Type B pancreatic cell (in vitro differentiated cells): ENCODE results near the gene SYPL2. TPM values are rescaled to one million over a fixed set of nuclear protein-coding genes. Genes with fewer than 3 reads are reported as not detected.

Source experiments
- DNase-seq: peaks from one replicate; pipeline ENCODE4 v3.0.0; 2021; ENCODE audit warnings: mixed read lengths; ENCODE audit not compliant: unreplicated experiment; ENCODE audit errors: extremely low spot score
- H3K27ac Mint-ChIP-seq: 2 replicates; pipeline ENCODE4 v1.8.0; 2021; ENCODE audit warnings: mild to moderate bottlenecking, mixed read lengths
- H3K27me3 Mint-ChIP-seq: 2 replicates; pipeline ENCODE4 v1.8.0; 2021; ENCODE audit warnings: mixed read lengths
- H3K36me3 Mint-ChIP-seq: 2 replicates; pipeline ENCODE4 v1.8.0; 2021; ENCODE audit warnings: mixed read lengths
- H3K4me1 Mint-ChIP-seq: one replicate; pipeline ENCODE4 v1.8.0; 2021; ENCODE audit warnings: mixed read lengths; ENCODE audit not compliant: unreplicated experiment
- H3K4me3 Mint-ChIP-seq: 2 replicates; pipeline ENCODE4 v1.8.0; 2021; ENCODE audit warnings: mild to moderate bottlenecking, mixed read lengths
- H3K9me3 Mint-ChIP-seq: 2 replicates; pipeline ENCODE4 v1.8.0; 2021; ENCODE audit warnings: mixed read lengths
- CTCF ChIP-seq: fragments of 200-600 bp; sonication (generic); conservative IDR thresholded peaks from 2 replicates; pipeline ENCODE4 v1.5.0; 2021; ENCODE audit warnings: antibody characterized with exemption, mild to moderate bottlenecking
- total RNA-seq: library from RNA; stranded (reverse); gene quantifications from 2 replicates; pipeline ENCODE4 v1.2.1, GENCODE V29; 2021; ENCODE audit warnings: low replicate concordance

The SYPL2 gene
- total RNA-seq, 1 donor from 2014 or later: 0.58 TPM

GRCh38 chr1:109514846-109515245 lies 48.5 kb downstream of the SYPL2 start:
- DNase-seq: no peak
- H3K27ac Mint-ChIP-seq: no peak overlapping the region
- no peak for TF ChIP-seq CTCF
- peaks cover 28% of the 10 kb centered on the region for H3K27me3 Mint-ChIP-seq
- H3K4me3 Mint-ChIP-seq: no peak overlapping the region
- no peaks in the 10 kb centered on the region for H3K9me3 Mint-ChIP-seq
- H3K36me3 Mint-ChIP-seq: no peaks in the 10 kb centered on the region
- peaks cover 17% of the 10 kb centered on the region for H3K4me1 Mint-ChIP-seq

GRCh38 chr1:109516872-109517271 lies 50.5 kb downstream of the SYPL2 start:
- no peak overlapping the region for H3K27ac Mint-ChIP-seq
- peaks cover 19% of the 10 kb centered on the region for H3K4me1 Mint-ChIP-seq
- no peaks in the 10 kb centered on the region for H3K36me3 Mint-ChIP-seq
- TF ChIP-seq CTCF: no peak
- H3K4me3 Mint-ChIP-seq: no peak overlapping the region
- no peaks in the 10 kb centered on the region for H3K9me3 Mint-ChIP-seq
- DNase-seq: no peak
- peaks cover 25% of the 10 kb centered on the region for H3K27me3 Mint-ChIP-seq

DNA sequence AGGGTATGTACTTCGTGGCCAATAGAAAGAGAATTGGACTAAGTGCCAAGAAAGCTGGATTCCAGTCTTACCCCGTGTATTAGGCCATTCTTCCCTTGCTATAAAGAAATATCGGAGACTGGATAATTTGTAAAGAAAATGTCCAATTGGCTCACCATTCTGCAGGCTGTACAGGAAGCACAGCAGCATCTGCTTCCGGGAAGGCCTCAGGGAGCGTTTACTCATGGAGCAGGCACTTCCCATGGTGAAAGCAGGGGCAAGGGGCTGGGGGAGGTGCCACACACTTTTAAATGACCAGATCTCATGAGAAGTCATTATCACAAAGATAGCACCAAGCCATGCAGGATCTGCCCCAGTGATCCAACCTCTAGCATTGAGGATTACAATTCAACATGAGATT lies 51.0 kb downstream of the SYPL2 start:
- Mint-ChIP-seq H3K27me3 (peaks cover 27% of the 10 kb centered on the region), H3K36me3 (no peaks in the 10 kb centered on the region), H3K27ac (no peak overlapping the region), H3K4me1 (peaks cover 19% of the 10 kb centered on the region), H3K9me3 (no peaks in the 10 kb centered on the region), H3K4me3 (no peak overlapping the region)
- no peak for DNase-seq
- TF ChIP-seq CTCF: no peak

DNA sequence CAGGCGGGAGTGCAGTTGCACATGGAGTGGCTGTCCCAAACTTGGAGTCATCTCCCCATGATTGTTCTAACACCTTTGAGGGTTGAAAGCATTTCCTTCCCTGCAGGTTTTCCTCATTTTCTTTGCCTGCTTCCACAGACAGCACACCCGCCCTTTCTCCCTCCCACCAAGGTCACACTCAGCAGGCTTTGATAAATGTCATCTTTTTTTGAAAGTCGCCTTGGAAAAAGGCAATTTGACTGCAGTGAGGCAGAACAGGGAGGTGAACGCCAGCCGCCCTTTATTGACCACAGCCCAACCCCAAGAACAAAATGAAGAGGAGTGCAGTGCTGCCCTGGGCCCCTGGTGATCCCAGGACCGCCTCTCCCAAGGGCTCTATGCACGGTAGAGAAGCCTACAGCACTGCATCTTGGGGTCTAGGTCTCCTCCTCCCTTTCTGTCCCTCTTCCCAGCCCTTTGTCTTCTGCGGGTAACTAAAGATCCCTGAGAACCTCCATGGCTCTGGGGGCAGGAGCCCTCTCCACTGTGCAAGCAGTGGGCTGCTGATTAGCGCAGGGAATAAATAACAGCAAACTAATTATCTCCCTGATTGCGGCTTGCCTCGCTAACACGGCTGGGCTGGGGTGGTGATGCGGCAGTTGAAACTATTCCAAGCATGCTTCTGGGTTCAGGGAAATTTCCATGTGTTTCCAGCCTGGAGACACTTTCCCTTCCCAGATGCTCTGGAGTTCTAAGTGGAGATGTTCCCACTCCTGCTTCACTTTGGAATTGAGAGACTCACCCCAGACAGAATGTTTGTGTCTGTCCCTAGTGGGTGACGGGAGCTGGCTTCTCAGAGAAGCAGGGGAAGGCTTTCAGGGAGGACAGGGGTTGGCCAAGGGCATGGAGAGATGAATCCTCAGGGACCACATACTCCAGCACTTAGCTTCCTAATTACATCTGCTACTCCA lies 54.9 kb downstream of the SYPL2 start:
- TF ChIP-seq CTCF: no peak
- H3K27ac Mint-ChIP-seq: no peak overlapping the region
- H3K27me3 Mint-ChIP-seq: peaks cover 35% of the 10 kb centered on the region
- H3K36me3 Mint-ChIP-seq: no peaks in the 10 kb centered on the region
- peaks cover 14% of the 10 kb centered on the region for H3K4me1 Mint-ChIP-seq
- DNase-seq: no peak
- no peak overlapping the region for H3K4me3 Mint-ChIP-seq
- no peaks in the 10 kb centered on the region for H3K9me3 Mint-ChIP-seq

- Mint-ChIP-seq H3K27ac (no peak overlapping the region), H3K4me1 (peaks cover 9% of the 10 kb centered on the region), H3K4me3 (no peak overlapping the region), H3K9me3 (no peaks in the 10 kb centered on the region), H3K27me3 (peaks cover 36% of the 10 kb centered on the region), H3K36me3 (no peaks in the 10 kb centered on the region)
- TF ChIP-seq CTCF: no peak
- no peak for DNase-seq
Measured at GRCh38 chr1:109522026-109522425, 55.7 kb downstream of the SYPL2 start.
